H9 (cell line): ENCODE data around the gene THBS1. TPM values are rescaled to one million over a fixed set of nuclear protein-coding genes. Genes with fewer than 3 reads are reported as not detected.

ENCODE experiments used
- DNase-seq: peaks from one replicate; pipeline ENCODE4 v3.0.0-alpha.2; 2017
- H2AFZ ChIP-seq: one replicate; pipeline ENCODE4 v1.6.1; 2013; ENCODE audit warnings: mild to moderate bottlenecking, low read length, control low read depth, moderate library complexity
- H2AK5ac ChIP-seq: 2 replicates; pipeline ENCODE4 v1.6.1; 2013; ENCODE audit warnings: low read length, control low read depth, mixed read lengths; ENCODE audit not compliant: insufficient read length
- H2BK120ac ChIP-seq: one replicate; pipeline ENCODE4 v1.6.1; 2013; ENCODE audit warnings: low read depth, mild to moderate bottlenecking, low read length, control low read depth, inconsistent platforms; ENCODE audit not compliant: poor library complexity, severe bottlenecking
- H2BK12ac ChIP-seq: 2 replicates; pipeline ENCODE4 v1.6.1; 2013; ENCODE audit warnings: low read length, control low read depth, mixed read lengths, low read depth; ENCODE audit not compliant: insufficient read length
- H2BK15ac ChIP-seq: 2 replicates; pipeline ENCODE4 v1.6.1; 2013; ENCODE audit warnings: low read depth, low read length, control low read depth
- H2BK20ac ChIP-seq: one replicate; pipeline ENCODE4 v1.6.1; 2013; ENCODE audit warnings: low read depth, mild to moderate bottlenecking, low read length, control low read depth, inconsistent platforms; ENCODE audit not compliant: poor library complexity, severe bottlenecking
- H2BK5ac ChIP-seq: 2 replicates; pipeline ENCODE4 v1.6.1; 2013; ENCODE audit warnings: low read length, control low read depth, mixed read lengths; ENCODE audit not compliant: insufficient read length
- H3K14ac ChIP-seq: 2 replicates; pipeline ENCODE4 v1.6.1; 2013; ENCODE audit warnings: low read length, control low read depth; ENCODE audit not compliant: insufficient read depth
- H3K18ac ChIP-seq: 2 replicates; pipeline ENCODE4 v1.6.1; 2013; ENCODE audit warnings: low read depth, mild to moderate bottlenecking, mixed read lengths, low read length, control low read depth; ENCODE audit not compliant: insufficient read length
- H3K23ac ChIP-seq: 2 replicates; pipeline ENCODE4 v1.6.1; 2013; ENCODE audit warnings: low read length, control low read depth, mixed read lengths, low read depth; ENCODE audit not compliant: insufficient read length
- H3K23me2 ChIP-seq: 2 replicates; pipeline ENCODE4 v1.6.1; 2013; ENCODE audit warnings: low read depth, mild to moderate bottlenecking, mixed read lengths, low read length, control low read depth; ENCODE audit not compliant: insufficient read length, poor library complexity, severe bottlenecking
- H3K27ac ChIP-seq: 2 replicates; pipeline ENCODE4 v1.5.1; 2013; ENCODE audit warnings: low read length, control low read depth, mixed read lengths, low read depth; ENCODE audit not compliant: insufficient read length
- H3K27me3 ChIP-seq: 2 replicates; pipeline ENCODE4 v1.6.1; 2013; ENCODE audit warnings: low read length, control low read depth, inconsistent platforms; ENCODE audit not compliant: insufficient read depth
- H3K4ac ChIP-seq: 2 replicates; pipeline ENCODE4 v1.6.1; 2013; ENCODE audit warnings: low read depth, mild to moderate bottlenecking, control low read depth, inconsistent platforms, low read length, moderate library complexity
- H3K4me1 ChIP-seq: 2 replicates; pipeline ENCODE4 v1.6.1; 2013; ENCODE audit warnings: low read length, control low read depth, inconsistent platforms; ENCODE audit not compliant: insufficient read depth
- H3K4me2 ChIP-seq: 2 replicates; pipeline ENCODE4 v1.6.1; 2013; ENCODE audit warnings: low read length, control low read depth, mixed read lengths; ENCODE audit not compliant: insufficient read length, insufficient read depth
- H3K56ac ChIP-seq: 2 replicates; pipeline ENCODE4 v1.6.1; 2013; ENCODE audit warnings: low read depth, mild to moderate bottlenecking, mixed read lengths, low read length, control low read depth; ENCODE audit not compliant: insufficient read length
- H3K79me1 ChIP-seq: 2 replicates; pipeline ENCODE4 v1.6.1; 2013; ENCODE audit warnings: low read depth, mild to moderate bottlenecking, moderate library complexity, low read length, control low read depth, inconsistent platforms; ENCODE audit not compliant: insufficient read depth, poor library complexity, severe bottlenecking
- H3K79me2 ChIP-seq: 2 replicates; pipeline ENCODE4 v1.6.1; 2013; ENCODE audit warnings: low read length, control low read depth, inconsistent platforms; ENCODE audit not compliant: insufficient read depth
- H3K9ac ChIP-seq: 2 replicates; pipeline ENCODE4 v1.6.1; 2013; ENCODE audit warnings: low read length, control low read depth, mixed read lengths; ENCODE audit not compliant: insufficient read length; ENCODE audit errors: extremely low read depth
- H3K9me3 ChIP-seq: one replicate; pipeline ENCODE4 v1.6.1; 2013; ENCODE audit warnings: low read depth, low read length, inconsistent platforms; ENCODE audit not compliant: control insufficient read depth
- H3T11ph ChIP-seq: one replicate; pipeline ENCODE4 v1.6.1; 2013; ENCODE audit warnings: mild to moderate bottlenecking, low read length, control low read depth, inconsistent platforms
- H4K20me1 ChIP-seq: one replicate; pipeline ENCODE4 v1.6.1; 2013; ENCODE audit not compliant: control insufficient read depth, insufficient read length, insufficient read depth
- H4K5ac ChIP-seq: 2 replicates; pipeline ENCODE4 v1.6.1; 2013; ENCODE audit warnings: low read depth, mild to moderate bottlenecking, mixed read lengths, low read length, control low read depth; ENCODE audit not compliant: insufficient read length
- H4K8ac ChIP-seq: replicated peaks from 2 replicates; pipeline ENCODE4 v1.6.1; 2013; ENCODE audit warnings: low read length, control low read depth, mixed read lengths, low read depth; ENCODE audit not compliant: insufficient read length
- H4K91ac ChIP-seq: 2 replicates; pipeline ENCODE4 v1.6.1; 2013; ENCODE audit warnings: low read depth, mild to moderate bottlenecking, moderate library complexity, mixed read lengths, low read length, control low read depth; ENCODE audit not compliant: insufficient read length
- H3K27ac Mint-ChIP-seq, 3 experiments: 2 replicates in 2 of 3; 3 replicates in 1 of 3; pipeline ENCODE4 v1.8.0; 2020 to 2021; ENCODE audit warnings: mixed read lengths in 3 of 3, mild to moderate bottlenecking in 1 of 3, moderate library complexity in 1 of 3
- H3K27me3 Mint-ChIP-seq: 2 replicates; pipeline ENCODE4 v1.8.0; 2021; ENCODE audit warnings: low read depth, mild to moderate bottlenecking, moderate library complexity, mixed read lengths
- H3K36me3 Mint-ChIP-seq, 3 experiments: 2 replicates in 2 of 3; 3 replicates in 1 of 3; pipeline ENCODE4 v1.8.0; 2020 to 2021; ENCODE audit warnings: low read depth in 3 of 3, mixed read lengths in 3 of 3; ENCODE audit not compliant: insufficient read depth in 1 of 3
- H3K4me1 Mint-ChIP-seq, 2 experiments: 2 replicates each; pipeline ENCODE4 v1.8.0; 2020; ENCODE audit warnings: mixed read lengths in 2 of 2
- H3K4me3 Mint-ChIP-seq, 2 experiments: 2 replicates in 1 of 2; 3 replicates in 1 of 2; pipeline ENCODE4 v1.8.0; 2020 to 2021; ENCODE audit warnings: mild to moderate bottlenecking in 2 of 2, mixed read lengths in 2 of 2, moderate library complexity in 1 of 2
- H3K9me3 Mint-ChIP-seq, 2 experiments: 2 replicates in 1 of 2; 3 replicates in 1 of 2; pipeline ENCODE4 v1.8.0; 2020; ENCODE audit warnings: mild to moderate bottlenecking in 2 of 2, mixed read lengths in 2 of 2, moderate library complexity in 1 of 2
- WGBS: extraction: QIAGEN DNeasy Blood & Tissue Kit; methylation state at CpG from one replicate; pipeline ENCODE4 v1.1.7; 2013; ENCODE audit warnings: missing lambda C conversion rate, low lambda C conversion rate, mixed read lengths; ENCODE audit not compliant: insufficient read length; ENCODE audit errors: extremely low coverage; 5-methylcytosine and 5-hydroxymethylcytosine counted together
- total RNA-seq: library from RNA; stranded (reverse); gene quantifications from 2 replicates; pipeline ENCODE4 v1.2.1, GENCODE V29; 2021
- TF ChIP-seq, protein P1 (sequence below): fragments of 200-600 bp; sonication (generic); conservative IDR thresholded peaks from 3 replicates; pipeline ENCODE4 v1.8.0; 2021; ENCODE audit warnings: antibody characterized with exemption, mild to moderate bottlenecking

THBS1 gene
- total RNA-seq, 1 experiment from 2014 or later = 72.1 TPM

DNA sequence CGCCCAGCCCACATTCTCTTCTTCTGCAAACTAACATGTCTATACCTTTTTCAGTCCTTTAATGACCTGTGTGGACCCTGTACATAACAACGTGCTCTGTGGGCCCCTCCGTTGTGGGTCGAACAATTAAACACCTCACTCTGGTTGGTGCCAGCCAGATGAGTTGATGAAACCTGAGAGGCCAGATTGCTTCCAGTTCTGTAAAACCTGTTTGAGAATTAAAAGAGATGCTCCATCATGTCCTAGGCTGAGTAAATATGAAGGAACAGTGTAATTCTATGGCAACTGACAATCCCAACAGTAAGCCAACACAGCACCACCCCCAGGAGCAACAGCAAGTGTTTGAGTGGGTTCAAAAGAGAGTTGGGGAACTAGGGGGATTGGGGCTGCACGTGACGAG is 5.7 kb upstream of the THBS1 start:
- no peak overlapping the region for H2BK5ac ChIP-seq
- no peak overlapping the region for H2BK20ac ChIP-seq
- no peak overlapping the region for H3K4me3 Mint-ChIP-seq
- TF ChIP-seq, protein P1, sequence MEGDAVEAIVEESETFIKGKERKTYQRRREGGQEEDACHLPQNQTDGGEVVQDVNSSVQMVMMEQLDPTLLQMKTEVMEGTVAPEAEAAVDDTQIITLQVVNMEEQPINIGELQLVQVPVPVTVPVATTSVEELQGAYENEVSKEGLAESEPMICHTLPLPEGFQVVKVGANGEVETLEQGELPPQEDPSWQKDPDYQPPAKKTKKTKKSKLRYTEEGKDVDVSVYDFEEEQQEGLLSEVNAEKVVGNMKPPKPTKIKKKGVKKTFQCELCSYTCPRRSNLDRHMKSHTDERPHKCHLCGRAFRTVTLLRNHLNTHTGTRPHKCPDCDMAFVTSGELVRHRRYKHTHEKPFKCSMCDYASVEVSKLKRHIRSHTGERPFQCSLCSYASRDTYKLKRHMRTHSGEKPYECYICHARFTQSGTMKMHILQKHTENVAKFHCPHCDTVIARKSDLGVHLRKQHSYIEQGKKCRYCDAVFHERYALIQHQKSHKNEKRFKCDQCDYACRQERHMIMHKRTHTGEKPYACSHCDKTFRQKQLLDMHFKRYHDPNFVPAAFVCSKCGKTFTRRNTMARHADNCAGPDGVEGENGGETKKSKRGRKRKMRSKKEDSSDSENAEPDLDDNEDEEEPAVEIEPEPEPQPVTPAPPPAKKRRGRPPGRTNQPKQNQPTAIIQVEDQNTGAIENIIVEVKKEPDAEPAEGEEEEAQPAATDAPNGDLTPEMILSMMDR = no peak
- no peak overlapping the region for H3K4ac ChIP-seq
- H3K9me3 Mint-ChIP-seq = no peaks in the 10 kb centered on the region; a peak in 2 of 5 replicates
- H3K27me3 Mint-ChIP-seq = peaks cover 24% of the 10 kb centered on the region
- no peaks in the 10 kb centered on the region for H3K79me1 ChIP-seq
- no peak overlapping the region for H3K18ac ChIP-seq
- peaks cover 13 to 18% of the 10 kb centered on the region in 2 experiments for H3K4me1 Mint-ChIP-seq
- no peaks in the 10 kb centered on the region; the same call in 1 of the 2 replicates for H3K4me1 ChIP-seq
- no peaks in the 10 kb centered on the region for H3K27me3 ChIP-seq
- H3K9ac ChIP-seq = no peak overlapping the region
- H2BK12ac ChIP-seq = no peak overlapping the region
- H3K14ac ChIP-seq = no peak overlapping the region
- H4K5ac ChIP-seq = no peak overlapping the region
- H2BK120ac ChIP-seq = no peak overlapping the region
- no peak overlapping the region; a peak in 1 of 7 replicates for H3K27ac Mint-ChIP-seq
- H3K27ac ChIP-seq = no peak overlapping the region
- H4K91ac ChIP-seq = no peak overlapping the region
- H3K4me2 ChIP-seq = no peak overlapping the region
- H2BK15ac ChIP-seq = no peak overlapping the region
- DNase-seq = no peak
- H2AFZ ChIP-seq = no peak overlapping the region
- no peaks in the 10 kb centered on the region for H4K20me1 ChIP-seq
- H4K8ac ChIP-seq = no peak overlapping the region
- no peaks in the 10 kb centered on the region for H3K79me2 ChIP-seq
- H3K23me2 ChIP-seq = peaks cover 5% of the 10 kb centered on the region
- no peaks in the 10 kb centered on the region for H3K36me3 Mint-ChIP-seq
- H2AK5ac ChIP-seq = no peak overlapping the region
- H3K56ac ChIP-seq = no peak overlapping the region
- H3T11ph ChIP-seq = no peak overlapping the region
- no peak overlapping the region for H3K23ac ChIP-seq
- no peaks in the 10 kb centered on the region for H3K9me3 ChIP-seq
- no CpG with 5 or more reads among the region's 6 CpGs for WGBS
